GM19043 (cell line): ENCODE measurements around the gene TFEC.
A peak's percentile ranks its signal among the peaks of the same experiment; 100 is the strongest.
"Not testable (repeated sequence)": the region's sequence is repeated elsewhere in the genome, so short reads cannot be mapped to it uniquely, and the experiment has no call there.

Experiments used
- ATAC-seq: cut with Tn5 transposase; IDR thresholded peaks from one replicate; pipeline ENCODE4 v1.9.1; 2021; ENCODE audit warnings: low read depth; ENCODE audit not compliant: unreplicated experiment

Gene TFEC, protein sequence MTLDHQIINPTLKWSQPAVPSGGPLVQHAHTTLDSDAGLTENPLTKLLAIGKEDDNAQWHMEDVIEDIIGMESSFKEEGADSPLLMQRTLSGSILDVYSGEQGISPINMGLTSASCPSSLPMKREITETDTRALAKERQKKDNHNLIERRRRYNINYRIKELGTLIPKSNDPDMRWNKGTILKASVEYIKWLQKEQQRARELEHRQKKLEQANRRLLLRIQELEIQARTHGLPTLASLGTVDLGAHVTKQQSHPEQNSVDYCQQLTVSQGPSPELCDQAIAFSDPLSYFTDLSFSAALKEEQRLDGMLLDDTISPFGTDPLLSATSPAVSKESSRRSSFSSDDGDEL

DNA sequence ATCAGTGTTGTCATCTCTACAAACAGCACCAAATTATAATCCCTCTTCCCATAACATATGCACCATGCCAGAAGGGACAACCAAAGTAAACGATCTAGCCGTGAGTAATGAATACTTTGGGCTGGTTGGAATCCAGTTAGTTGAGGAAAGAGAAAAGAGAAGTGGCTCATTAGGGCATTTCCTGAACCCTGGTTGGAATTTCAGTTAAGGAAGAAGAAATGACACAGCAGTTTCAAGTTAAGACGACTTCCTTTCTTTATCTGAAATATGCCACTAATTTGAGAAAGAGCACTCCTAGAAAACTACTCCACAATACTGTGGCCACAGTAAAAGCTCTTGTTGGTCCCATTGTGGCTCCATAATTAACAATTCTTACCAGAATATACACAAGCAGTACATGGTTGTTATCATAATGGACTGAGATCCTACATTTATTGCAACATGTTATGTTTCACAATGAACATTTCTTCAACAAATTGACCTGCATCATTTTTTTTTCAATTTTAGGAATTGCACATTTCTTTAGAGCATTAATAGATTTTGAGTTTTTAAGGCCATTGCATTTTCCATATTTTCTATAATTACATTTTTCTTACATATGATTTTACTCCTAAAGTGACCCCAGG is at the start of gene TFEC:
TFEC (minus strand) TSS at position 113 of the 626 bp plus-strand sequence. CDS start 46,322 bp downstream, outside the sequence.
- ATAC-seq, result no peak

DNA sequence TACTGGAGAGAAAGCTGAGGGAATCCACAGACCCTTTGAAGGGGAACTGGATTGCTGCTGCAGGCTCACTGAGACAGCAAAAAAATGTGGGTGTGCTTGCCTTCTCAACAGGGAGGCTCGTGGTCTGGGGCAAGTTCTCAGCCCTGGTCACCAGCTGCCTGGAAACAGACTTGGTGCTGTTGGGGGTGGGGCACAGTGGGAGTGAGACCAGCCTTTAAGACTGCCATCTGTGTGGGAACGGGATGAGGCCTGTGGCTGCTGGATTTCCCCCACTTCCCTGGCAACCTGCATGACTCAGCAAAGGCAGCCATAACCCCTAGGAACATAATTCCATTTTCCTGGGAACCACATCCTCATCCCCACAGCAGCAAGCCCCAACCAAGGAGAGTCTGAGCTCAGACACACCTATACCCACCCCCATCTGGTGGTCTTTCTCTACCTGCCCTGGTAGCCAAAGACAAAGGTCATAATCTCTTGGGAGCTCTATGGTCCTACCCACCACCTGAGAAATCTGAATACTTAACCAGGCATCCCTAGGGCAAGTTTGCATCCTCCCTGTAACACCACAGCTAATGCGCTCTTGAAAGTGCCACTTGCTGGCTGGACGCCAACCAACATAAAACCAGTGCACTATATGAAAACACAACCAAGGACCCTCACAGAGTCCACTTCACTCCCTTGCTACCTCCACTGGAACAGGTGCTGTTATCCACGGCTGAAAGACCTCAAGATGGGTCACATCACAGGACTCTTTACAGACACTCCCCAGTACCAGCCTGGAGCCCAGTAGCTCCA is 45.0 kb upstream of the TFEC start:
- no peak for ATAC-seq

GRCh38 chr7:116071629-116072028 is 41.1 kb upstream of the TFEC start:
- ATAC-seq, result no peak

GRCh38 chr7:116064179-116064578 is 33.6 kb upstream of the TFEC start:
- no peak for ATAC-seq

GRCh38 chr7:116062666-116063065 is 32.1 kb upstream of the TFEC start:
- no peak for ATAC-seq

- no peak for ATAC-seq
Observed at GRCh38 chr7:116052006-116052405, 21.4 kb upstream of the TFEC start.

DNA sequence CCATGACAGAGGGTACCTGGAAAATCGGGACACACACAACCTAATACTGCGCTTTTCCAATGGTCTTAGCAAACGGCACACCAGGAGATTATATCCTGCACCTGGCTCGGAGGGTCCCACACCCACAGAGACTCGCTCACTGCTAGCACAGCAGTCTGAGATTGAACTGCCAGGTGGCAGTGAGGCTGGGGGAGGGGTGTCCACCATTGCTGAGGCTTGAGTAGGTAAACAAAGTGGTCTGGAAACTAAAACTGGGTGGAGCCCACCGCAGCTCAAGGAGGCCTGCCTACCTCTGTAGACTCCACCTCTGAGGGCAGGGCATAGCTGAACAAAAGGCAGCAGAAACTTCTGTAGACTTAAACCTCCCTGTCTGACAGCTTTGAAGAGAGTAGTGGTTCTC is 16.7 kb upstream of the TFEC start:
- ATAC-seq, result not testable (repeated sequence)

GRCh38 chr7:116045532-116045931 is 15.0 kb upstream of the TFEC start:
- no peak for ATAC-seq

- ATAC-seq, result peak; percentile 97
Observed at GRCh38 chr7:116041615-116042014, 11.1 kb upstream of the TFEC start.

- ATAC-seq, result no peak
Observed at GRCh38 chr7:116037401-116037800, 6.8 kb upstream of the TFEC start.

DNA sequence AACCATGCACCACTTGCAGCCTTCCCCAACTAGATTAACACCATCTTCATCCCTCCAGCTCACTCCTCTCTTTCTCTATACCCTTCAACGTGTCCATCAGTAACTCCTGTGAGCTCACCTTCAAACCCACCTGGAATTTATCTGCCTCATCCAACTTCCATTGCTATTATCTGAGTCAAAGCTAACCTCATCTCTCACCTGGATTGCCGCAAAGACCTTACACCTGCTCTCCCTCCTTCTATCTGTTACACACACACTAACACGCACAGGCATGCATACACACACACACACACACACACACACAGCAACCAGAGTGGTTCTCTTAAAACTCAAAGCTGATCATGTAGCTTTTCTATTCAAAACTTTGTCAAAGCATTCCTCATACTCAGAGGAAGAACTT is 3.8 kb upstream of the TFEC start:
- ATAC-seq, result no peak

GRCh38 chr7:116032886-116033285 is 2.3 kb upstream of the TFEC start:
- ATAC-seq, result no peak

DNA sequence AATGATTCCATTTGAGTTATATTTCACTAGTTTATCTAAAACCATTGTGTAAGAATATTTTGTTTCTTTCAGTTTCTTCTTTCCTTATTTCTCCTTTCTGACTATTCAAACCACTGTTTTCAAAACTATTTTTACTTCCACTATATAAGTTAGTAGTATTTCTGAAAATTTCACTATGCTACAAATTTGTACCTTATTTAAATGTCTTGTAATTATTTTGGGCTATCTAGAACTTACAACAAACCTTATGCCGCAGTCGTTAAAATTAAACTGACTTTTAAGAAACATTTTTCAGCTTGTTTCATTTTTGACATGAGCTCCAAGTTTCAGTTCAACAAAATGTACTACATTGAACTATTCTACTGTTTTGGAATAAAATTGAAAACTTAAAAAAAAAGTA is 1.8 kb downstream of the TFEC start:
- ATAC-seq, result peak; percentile 60

GRCh38 chr7:116027786-116028185 is 2.8 kb downstream of the TFEC start:
- no peak for ATAC-seq

- no peak for ATAC-seq
Observed at GRCh38 chr7:116024826-116025809, 5.4 kb downstream of the TFEC start.

GRCh38 chr7:116021237-116021636 is 9.3 kb downstream of the TFEC start:
- ATAC-seq, result peak; percentile 42

DNA sequence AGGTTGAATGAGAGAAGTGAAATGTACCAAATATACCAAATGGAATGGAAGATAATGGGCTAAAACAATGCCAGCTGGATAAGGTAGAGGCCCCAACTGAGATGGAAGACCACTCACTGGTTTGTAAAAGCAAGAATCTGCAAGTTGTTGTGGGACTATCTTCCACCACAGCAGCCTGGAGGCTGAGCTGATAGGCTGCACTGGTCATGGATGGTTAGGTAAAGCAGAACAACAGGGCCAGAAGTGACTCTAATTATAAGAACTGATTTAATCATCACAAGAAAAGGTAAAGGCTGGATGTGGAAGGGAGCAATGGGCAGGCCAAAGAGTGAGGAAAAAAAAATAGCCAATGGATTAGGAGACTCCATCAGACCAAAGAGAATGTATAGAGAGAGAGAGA is 11.8 kb downstream of the TFEC start:
- ATAC-seq, result no peak

- no peak for ATAC-seq
Observed at GRCh38 chr7:116013675-116014074, 16.9 kb downstream of the TFEC start.

GRCh38 chr7:116011584-116011983 is 19.0 kb downstream of the TFEC start:
- ATAC-seq, result no peak

- not testable (repeated sequence) for ATAC-seq
Observed at GRCh38 chr7:116004762-116005161, 25.8 kb downstream of the TFEC start.
